NB4 (cell line): ENCODE measurements around the gene SYT8.

Experiments used
- MYC ChIP-seq: IDR thresholded peaks from 2 replicates; pipeline ENCODE4 v1.6.1; 2011; ENCODE audit warnings: low read depth, low read length
- POLR2A ChIP-seq: IDR thresholded peaks from 2 replicates; pipeline ENCODE4 v1.6.1; 2011; ENCODE audit warnings: mild to moderate bottlenecking; ENCODE audit not compliant: insufficient read length; ENCODE audit errors: extremely low read depth
- TF ChIP-seq, protein P1 (sequence below): IDR thresholded peaks from one replicate; pipeline ENCODE4 v1.5.1; 2012; ENCODE audit warnings: low read depth, low read length

DNA sequence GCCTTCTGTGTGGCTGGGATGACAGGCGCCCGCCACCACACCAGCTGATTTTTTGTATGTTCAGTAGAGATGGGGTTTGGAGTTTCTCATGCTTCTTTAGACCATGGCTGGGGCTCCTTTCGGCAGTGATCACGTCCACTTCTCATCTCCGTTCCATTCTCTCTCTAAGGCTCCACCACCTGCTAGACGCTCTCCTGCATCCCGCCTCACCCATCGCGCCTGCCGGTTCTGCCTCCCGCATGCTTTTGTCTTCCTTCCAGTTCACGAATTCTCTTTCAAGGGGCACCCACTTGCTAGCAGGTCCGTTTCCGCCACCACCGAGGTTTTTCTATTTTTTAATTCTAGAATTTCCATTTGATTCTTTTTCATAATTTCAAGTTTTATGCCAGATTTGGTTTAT lies 22.0 kb upstream of the SYT8 start:
- TF ChIP-seq, protein P1, sequence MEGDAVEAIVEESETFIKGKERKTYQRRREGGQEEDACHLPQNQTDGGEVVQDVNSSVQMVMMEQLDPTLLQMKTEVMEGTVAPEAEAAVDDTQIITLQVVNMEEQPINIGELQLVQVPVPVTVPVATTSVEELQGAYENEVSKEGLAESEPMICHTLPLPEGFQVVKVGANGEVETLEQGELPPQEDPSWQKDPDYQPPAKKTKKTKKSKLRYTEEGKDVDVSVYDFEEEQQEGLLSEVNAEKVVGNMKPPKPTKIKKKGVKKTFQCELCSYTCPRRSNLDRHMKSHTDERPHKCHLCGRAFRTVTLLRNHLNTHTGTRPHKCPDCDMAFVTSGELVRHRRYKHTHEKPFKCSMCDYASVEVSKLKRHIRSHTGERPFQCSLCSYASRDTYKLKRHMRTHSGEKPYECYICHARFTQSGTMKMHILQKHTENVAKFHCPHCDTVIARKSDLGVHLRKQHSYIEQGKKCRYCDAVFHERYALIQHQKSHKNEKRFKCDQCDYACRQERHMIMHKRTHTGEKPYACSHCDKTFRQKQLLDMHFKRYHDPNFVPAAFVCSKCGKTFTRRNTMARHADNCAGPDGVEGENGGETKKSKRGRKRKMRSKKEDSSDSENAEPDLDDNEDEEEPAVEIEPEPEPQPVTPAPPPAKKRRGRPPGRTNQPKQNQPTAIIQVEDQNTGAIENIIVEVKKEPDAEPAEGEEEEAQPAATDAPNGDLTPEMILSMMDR = no peak
- TF ChIP-seq POLR2A = no peak
- no peak for TF ChIP-seq MYC
